ENCODE measurements around the gene AKAP4. TPM values are rescaled to one million over a fixed set of nuclear protein-coding genes. Genes with fewer than 3 reads are reported as not detected.

The AKAP4 gene, protein sequence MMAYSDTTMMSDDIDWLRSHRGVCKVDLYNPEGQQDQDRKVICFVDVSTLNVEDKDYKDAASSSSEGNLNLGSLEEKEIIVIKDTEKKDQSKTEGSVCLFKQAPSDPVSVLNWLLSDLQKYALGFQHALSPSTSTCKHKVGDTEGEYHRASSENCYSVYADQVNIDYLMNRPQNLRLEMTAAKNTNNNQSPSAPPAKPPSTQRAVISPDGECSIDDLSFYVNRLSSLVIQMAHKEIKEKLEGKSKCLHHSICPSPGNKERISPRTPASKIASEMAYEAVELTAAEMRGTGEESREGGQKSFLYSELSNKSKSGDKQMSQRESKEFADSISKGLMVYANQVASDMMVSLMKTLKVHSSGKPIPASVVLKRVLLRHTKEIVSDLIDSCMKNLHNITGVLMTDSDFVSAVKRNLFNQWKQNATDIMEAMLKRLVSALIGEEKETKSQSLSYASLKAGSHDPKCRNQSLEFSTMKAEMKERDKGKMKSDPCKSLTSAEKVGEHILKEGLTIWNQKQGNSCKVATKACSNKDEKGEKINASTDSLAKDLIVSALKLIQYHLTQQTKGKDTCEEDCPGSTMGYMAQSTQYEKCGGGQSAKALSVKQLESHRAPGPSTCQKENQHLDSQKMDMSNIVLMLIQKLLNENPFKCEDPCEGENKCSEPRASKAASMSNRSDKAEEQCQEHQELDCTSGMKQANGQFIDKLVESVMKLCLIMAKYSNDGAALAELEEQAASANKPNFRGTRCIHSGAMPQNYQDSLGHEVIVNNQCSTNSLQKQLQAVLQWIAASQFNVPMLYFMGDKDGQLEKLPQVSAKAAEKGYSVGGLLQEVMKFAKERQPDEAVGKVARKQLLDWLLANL
- not detected for polyA plus RNA-seq (2013, experiment 1 of 2)
- polyA plus RNA-seq (2013, experiment 2 of 2) = not detected

DNA sequence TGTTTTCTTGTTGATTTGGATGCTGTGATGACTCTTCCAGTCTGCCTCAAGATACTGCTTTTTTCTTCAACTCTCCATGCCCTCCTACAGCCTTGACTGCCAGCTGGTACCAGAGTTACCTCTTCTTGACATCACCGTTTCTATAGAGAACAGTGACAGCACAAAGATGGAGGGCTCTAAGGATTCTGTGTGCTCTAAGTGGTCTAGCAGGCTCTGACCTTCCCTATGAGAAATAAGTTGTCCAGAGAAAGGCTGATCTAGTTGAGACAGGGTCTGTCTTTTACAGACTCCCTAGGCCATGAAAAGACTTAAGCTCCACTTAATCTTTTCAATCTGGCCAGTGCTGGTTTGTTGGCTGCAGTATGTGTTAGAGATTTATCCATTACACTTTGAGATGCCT lies at the start of gene AKAP4:
AKAP4 (minus strand) TSS at position 101 of the 400 bp plus-strand sequence. CDS start 118 bp downstream, outside the sequence.
- H2AFZ ChIP-seq (ENCODE audit: low read length) = peak within 1 kb of the TSS; percentile 59
- no peak within 1 kb of the TSS for H4K8ac ChIP-seq (ENCODE audit: low read depth, low read length)
- H3K79me1 ChIP-seq (ENCODE audit: low read depth, low read length) = no peaks in the 10 kb centered on the region
- H3K4me2 ChIP-seq (ENCODE audit: insufficient read depth, low read length, poor library complexity, severe bottlenecking) = no peak within 1 kb of the TSS
- no peak within 1 kb of the TSS for H3K23ac ChIP-seq (ENCODE audit: low read depth, low read length, poor library complexity)
- no peak within 1 kb of the TSS for H2BK15ac ChIP-seq (ENCODE audit: low read length)
- no peak within 1 kb of the TSS for H3K9ac ChIP-seq (ENCODE audit: low read depth, low read length, poor library complexity)
- no peak within 1 kb of the TSS for H3K4ac ChIP-seq (ENCODE audit: low read length)
- no peak within 1 kb of the TSS for H3K27ac ChIP-seq (replicated peaks; ENCODE audit: low read length)
- H3K14ac ChIP-seq (ENCODE audit: low read length) = no peak within 1 kb of the TSS
- H3K18ac ChIP-seq (ENCODE audit: low read length) = no peak within 1 kb of the TSS
- H2BK12ac ChIP-seq (ENCODE audit: low read length) = no peak within 1 kb of the TSS
- no peak within 1 kb of the TSS for H2BK120ac ChIP-seq (ENCODE audit: low read depth, low read length)
- H2AK5ac ChIP-seq (ENCODE audit: low read depth, low read length) = no peak within 1 kb of the TSS
- no peak for DNase-seq (ENCODE audit: low spot score)
- no peak within 1 kb of the TSS for H2BK5ac ChIP-seq (ENCODE audit: low read length)
- H3K27me3 ChIP-seq (ENCODE audit: control insufficient read depth in 3 of 3, insufficient read depth in 3 of 3, low read depth in 1 of 3, low read length in 3 of 3) = no peaks in the 10 kb centered on the region
- H3K4me1 ChIP-seq (ENCODE audit: control insufficient read depth in 2 of 2, insufficient read depth in 1 of 2, low read depth in 1 of 2, low read length in 2 of 2) = no peaks in the 10 kb centered on the region
- no peaks in the 10 kb centered on the region for H3K36me3 ChIP-seq (replicated peaks in 1 of 2; ENCODE audit: control insufficient read depth in 2 of 2, insufficient read depth in 2 of 2, low read length in 2 of 2)
- H3K4me3 ChIP-seq (ENCODE audit: low read length in 2 of 2) = no peak within 1 kb of the TSS
- no peaks in the 10 kb centered on the region for H3K9me3 ChIP-seq (replicated peaks in 1 of 2; ENCODE audit: control insufficient read depth in 2 of 2, insufficient read depth in 1 of 2, low read depth in 1 of 2, low read length in 2 of 2)
- no peak within 1 kb of the TSS for H4K91ac ChIP-seq (ENCODE audit: low read depth, low read length, poor library complexity)
- WGBS, 2 donors (ENCODE audit: extremely low coverage in 2 of 2, insufficient read length in 2 of 2, insufficient replicate concordance in 1 of 2) = no CpG with 5 or more reads among the region's 1 CpG

- DNase-seq (ENCODE audit: low spot score) = no peak
- Histone ChIP-seq H2AFZ (ENCODE audit: low read length) (no peak overlapping the region), H4K8ac (ENCODE audit: low read depth, low read length) (no peak overlapping the region), H3K4me1 (ENCODE audit: control insufficient read depth in 2 of 2, insufficient read depth in 1 of 2, low read depth in 1 of 2, low read length in 2 of 2) (no peaks in the 10 kb centered on the region), H3K9me3 (replicated peaks in 1 of 2; ENCODE audit: control insufficient read depth in 2 of 2, insufficient read depth in 1 of 2, low read depth in 1 of 2, low read length in 2 of 2) (no peaks in the 10 kb centered on the region), H3K4me2 (ENCODE audit: insufficient read depth, low read length, poor library complexity, severe bottlenecking) (no peak overlapping the region), H2BK15ac (ENCODE audit: low read length) (no peak overlapping the region), H3K4me3 (ENCODE audit: low read length in 2 of 2) (no peak overlapping the region), H2BK12ac (ENCODE audit: low read length) (no peak overlapping the region), H3K27me3 (ENCODE audit: control insufficient read depth in 3 of 3, insufficient read depth in 3 of 3, low read depth in 1 of 3, low read length in 3 of 3) (no peaks in the 10 kb centered on the region), H3K27ac (replicated peaks; ENCODE audit: low read length) (no peak overlapping the region), H4K91ac (ENCODE audit: low read depth, low read length, poor library complexity) (no peak overlapping the region), H2BK120ac (ENCODE audit: low read depth, low read length) (no peak overlapping the region), H3K9ac (ENCODE audit: low read depth, low read length, poor library complexity) (no peak overlapping the region), H3K23ac (ENCODE audit: low read depth, low read length, poor library complexity) (no peak overlapping the region), H3K14ac (ENCODE audit: low read length) (no peak overlapping the region), H3K18ac (ENCODE audit: low read length) (no peak overlapping the region), H3K36me3 (replicated peaks in 1 of 2; ENCODE audit: control insufficient read depth in 2 of 2, insufficient read depth in 2 of 2, low read length in 2 of 2) (no peaks in the 10 kb centered on the region), H3K79me1 (ENCODE audit: low read depth, low read length) (no peaks in the 10 kb centered on the region), H2AK5ac (ENCODE audit: low read depth, low read length) (no peak overlapping the region), H2BK5ac (ENCODE audit: low read length) (no peak overlapping the region), H3K4ac (ENCODE audit: low read length) (no peak overlapping the region)
- no CpG with 5 or more reads among the region's 8 CpGs for WGBS, 2 donors (ENCODE audit: extremely low coverage in 2 of 2, insufficient read length in 2 of 2, insufficient replicate concordance in 1 of 2)
Observed at GRCh38 chrX:50211510-50211909, 10.7 kb upstream of the AKAP4 start.

GRCh38 chrX:50206753-50207152 lies 5.9 kb upstream of the AKAP4 start:
- Histone ChIP-seq H3K9me3 (replicated peaks in 1 of 2; ENCODE audit: control insufficient read depth in 2 of 2, insufficient read depth in 1 of 2, low read depth in 1 of 2, low read length in 2 of 2) (no peaks in the 10 kb centered on the region), H3K14ac (ENCODE audit: low read length) (no peak overlapping the region), H3K4ac (ENCODE audit: low read length) (no peak overlapping the region), H4K91ac (ENCODE audit: low read depth, low read length, poor library complexity) (no peak overlapping the region), H2BK5ac (ENCODE audit: low read length) (no peak overlapping the region), H3K4me3 (ENCODE audit: low read length in 2 of 2) (no peak overlapping the region), H2BK15ac (ENCODE audit: low read length) (no peak overlapping the region), H3K18ac (ENCODE audit: low read length) (no peak overlapping the region), H3K36me3 (replicated peaks in 1 of 2; ENCODE audit: control insufficient read depth in 2 of 2, insufficient read depth in 2 of 2, low read length in 2 of 2) (no peaks in the 10 kb centered on the region), H4K8ac (ENCODE audit: low read depth, low read length) (no peak overlapping the region), H3K27ac (replicated peaks; ENCODE audit: low read length) (no peak overlapping the region), H2AK5ac (ENCODE audit: low read depth, low read length) (no peak overlapping the region), H3K4me1 (ENCODE audit: control insufficient read depth in 2 of 2, insufficient read depth in 1 of 2, low read depth in 1 of 2, low read length in 2 of 2) (no peaks in the 10 kb centered on the region), H3K9ac (ENCODE audit: low read depth, low read length, poor library complexity) (no peak overlapping the region), H2AFZ (ENCODE audit: low read length) (no peak overlapping the region), H3K4me2 (ENCODE audit: insufficient read depth, low read length, poor library complexity, severe bottlenecking) (no peak overlapping the region), H3K79me1 (ENCODE audit: low read depth, low read length) (no peaks in the 10 kb centered on the region), H2BK120ac (ENCODE audit: low read depth, low read length) (no peak overlapping the region), H2BK12ac (ENCODE audit: low read length) (no peak overlapping the region), H3K23ac (ENCODE audit: low read depth, low read length, poor library complexity) (no peak overlapping the region), H3K27me3 (ENCODE audit: control insufficient read depth in 3 of 3, insufficient read depth in 3 of 3, low read depth in 1 of 3, low read length in 3 of 3) (no peaks in the 10 kb centered on the region)
- no peak for DNase-seq (ENCODE audit: low spot score)
- no CpG with 5 or more reads among the region's 11 CpGs for WGBS, 2 donors (ENCODE audit: extremely low coverage in 2 of 2, insufficient read length in 2 of 2, insufficient replicate concordance in 1 of 2)

GRCh38 chrX:50204364-50204899 lies 3.6 kb upstream of the AKAP4 start, which contains the start of gene CCNB3:
Gene CCNB3 (plus strand): TSS chrX:50204765. CDS start chrX:50285164, 80,399 bp downstream.
- H3K9me3 ChIP-seq (replicated peaks in 1 of 2; ENCODE audit: control insufficient read depth in 2 of 2, insufficient read depth in 1 of 2, low read depth in 1 of 2, low read length in 2 of 2) = no peaks in the 10 kb centered on the region
- H2AFZ ChIP-seq (ENCODE audit: low read length) = peak within 1 kb of the TSS; percentile 59
- no CpG with 5 or more reads among the region's 19 CpGs for WGBS, 2 donors (ENCODE audit: extremely low coverage in 2 of 2, insufficient read length in 2 of 2, insufficient replicate concordance in 1 of 2)
- no peak within 1 kb of the TSS for H3K18ac ChIP-seq (ENCODE audit: low read length)
- no peak within 1 kb of the TSS for H4K8ac ChIP-seq (ENCODE audit: low read depth, low read length)
- H3K4me1 ChIP-seq (ENCODE audit: control insufficient read depth in 2 of 2, insufficient read depth in 1 of 2, low read depth in 1 of 2, low read length in 2 of 2) = no peaks in the 10 kb centered on the region
- H3K27me3 ChIP-seq (ENCODE audit: control insufficient read depth in 3 of 3, insufficient read depth in 3 of 3, low read depth in 1 of 3, low read length in 3 of 3) = no peaks in the 10 kb centered on the region
- no peak within 1 kb of the TSS for H2AK5ac ChIP-seq (ENCODE audit: low read depth, low read length)
- no peaks in the 10 kb centered on the region for H3K79me1 ChIP-seq (ENCODE audit: low read depth, low read length)
- H3K36me3 ChIP-seq (replicated peaks in 1 of 2; ENCODE audit: control insufficient read depth in 2 of 2, insufficient read depth in 2 of 2, low read length in 2 of 2) = no peaks in the 10 kb centered on the region
- no peak within 1 kb of the TSS for H4K91ac ChIP-seq (ENCODE audit: low read depth, low read length, poor library complexity)
- no peak within 1 kb of the TSS for H3K14ac ChIP-seq (ENCODE audit: low read length)
- no peak within 1 kb of the TSS for H3K27ac ChIP-seq (replicated peaks; ENCODE audit: low read length)
- H2BK15ac ChIP-seq (ENCODE audit: low read length) = no peak within 1 kb of the TSS
- peak; percentile 24 for DNase-seq (ENCODE audit: low spot score)
- no peak within 1 kb of the TSS for H3K9ac ChIP-seq (ENCODE audit: low read depth, low read length, poor library complexity)
- H3K4me3 ChIP-seq (ENCODE audit: low read length in 2 of 2) = no peak within 1 kb of the TSS
- no peak within 1 kb of the TSS for H2BK12ac ChIP-seq (ENCODE audit: low read length)
- H2BK5ac ChIP-seq (ENCODE audit: low read length) = no peak within 1 kb of the TSS
- peak within 1 kb of the TSS; percentile 25 for H3K4me2 ChIP-seq (ENCODE audit: insufficient read depth, low read length, poor library complexity, severe bottlenecking)
- H3K23ac ChIP-seq (ENCODE audit: low read depth, low read length, poor library complexity) = no peak within 1 kb of the TSS
- H2BK120ac ChIP-seq (ENCODE audit: low read depth, low read length) = no peak within 1 kb of the TSS
- no peak within 1 kb of the TSS for H3K4ac ChIP-seq (ENCODE audit: low read length)
